Spleen (tissue), 11 donors: Measurements from ENCODE around the gene KCNK4. TPM values are rescaled to one million over a fixed set of nuclear protein-coding genes. Genes with fewer than 3 reads are reported as not detected.

Experiments used
- DNase-seq: peaks from one replicate; pipeline ENCODE4 v3.0.0-alpha.2; 2020
- H3K27ac ChIP-seq, 8 donors: fragments of 200-600 bp; sonication (generic) in 7 of 8; 1 replicate in 4 of 8; 2 replicates in 4 of 8; pipeline versions ENCODE4 v1.5.0 to v1.8.0; 2016 to 2021; ENCODE audit warnings: inconsistent platforms in 4 of 8, mild to moderate bottlenecking in 4 of 8, moderate library complexity in 1 of 8
- H3K27me3 ChIP-seq, 7 donors: fragments of 200-600 bp; sonication (generic) in 6 of 7; replicated peaks in 1 of 7; 1 replicate in 4 of 7; 2 replicates in 3 of 7; pipeline versions ENCODE4 v1.5.0 to v1.8.0; 2016 to 2021; ENCODE audit warnings: inconsistent platforms in 3 of 7, mild to moderate bottlenecking in 1 of 7
- H3K36me3 ChIP-seq, 6 donors: fragments of 200-600 bp; sonication (generic) in 5 of 6; 1 replicate in 4 of 6; 2 replicates in 2 of 6; pipeline versions ENCODE4 v1.5.0 to v1.8.0; 2016 to 2021; ENCODE audit warnings: inconsistent platforms in 2 of 6
- H3K4me1 ChIP-seq, 6 donors: fragments of 200-600 bp; sonication (generic) in 5 of 6; 1 replicate in 3 of 6; 2 replicates in 3 of 6; pipeline versions ENCODE4 v1.5.0 to v1.8.0; 2016 to 2021; ENCODE audit warnings: inconsistent platforms in 3 of 6
- H3K4me3 ChIP-seq, 8 donors: fragments of 200-600 bp; sonication (generic) in 7 of 8; 1 replicate in 4 of 8; 2 replicates in 4 of 8; pipeline versions ENCODE4 v1.5.0 to v1.8.0; 2016 to 2021; ENCODE audit warnings: inconsistent platforms in 4 of 8, mild to moderate bottlenecking in 4 of 8, moderate library complexity in 2 of 8
- H3K9me3 ChIP-seq, 8 donors: fragments of 200-600 bp; sonication (generic) in 7 of 8; 1 replicate in 4 of 8; 2 replicates in 4 of 8; pipeline versions ENCODE4 v1.5.0 to v1.8.0; 2016 to 2021; ENCODE audit warnings: inconsistent platforms in 4 of 8
- POLR2A ChIP-seq, 3 donors: fragments of 450-650 bp; IDR thresholded peaks; one replicate each; pipeline ENCODE4 v1.5.1; 2017; ENCODE audit warnings: antibody characterized with exemption in 3 of 3, mild to moderate bottlenecking in 1 of 3
- POLR2AphosphoS5 ChIP-seq, 3 donors: sonication (generic); formaldehyde crosslinking; IDR thresholded peaks; one replicate each; pipeline ENCODE4 v1.5.1; 2017; ENCODE audit warnings: antibody characterized with exemption in 3 of 3
- WGBS, 5 donors: extraction: QIAGEN DNeasy Blood & Tissue Kit in 3 of 5; methylation state at CpG; one replicate each; pipeline versions ENCODE4 v1.1.5 to v1.1.7; 2013 to 2018; 5-methylcytosine and 5-hydroxymethylcytosine counted together
- intact Hi-C: fragments of 100-400 bp; cut with DNase I; formaldehyde crosslinking; loops from one replicate; pipeline ENCODE4 v1.15.0; 2023; ENCODE audit warnings: low total_unique reads
- polyA plus RNA-seq, 3 donors: library from polyadenylated mRNA; stranded (reverse); fragments of 200-250 nt; gene quantifications; one replicate each; pipeline ENCODE4 v1.2.1, GENCODE V29; 2013
- total RNA-seq, 7 donors: library from RNA; depleted of rRNA in 3 of 7; stranded (reverse); fragments of >200 nt in 3 of 7; fragmentation: NEBNext Ultra II Directional in 4 of 7; extraction: Animal tissue kit (Norgen Biotek cat#: 25700) in 4 of 7; gene quantifications; one replicate each; pipeline versions ENCODE4 v1.1.0 to v1.2.1, GENCODE V29; 2016 to 2021
- TF ChIP-seq, protein P1 (sequence below), 11 experiments: fragments of 200-600 bp in 7 of 11; fragments of 450-650 bp in 4 of 11; sonication (generic) in 4 of 11; IDR thresholded peaks in 8 of 11; conservative IDR thresholded peaks in 3 of 11; 1 replicate in 7 of 11; 2 replicates in 4 of 11; pipeline versions ENCODE4 v1.4.0 to v1.8.0; 2016 to 2021; ENCODE audit warnings: antibody characterized with exemption in 11 of 11, inconsistent platforms in 4 of 11, mild to moderate bottlenecking in 1 of 11
- donor health status: healthy with polysubstance abuse.
- donor health status: DM: no; HTN: no; CAD: no; lungs with moderate emphysema.
- donor health status: DM: no; HTN: no; CAD: no.
- donor health status: Bipolar disorder and iron deficiency.
- donor health status: healthy.
- donor health status: DM: no; HTN: no; CAD: no.
- donor health status: DM: yes; HTN: yes; CAD: no.

KCNK4 gene
- total and polyA plus RNA-seq, 10 donors = 0.06 to 0.77 (median 0.35) TPM; not detected in 5

DNA sequence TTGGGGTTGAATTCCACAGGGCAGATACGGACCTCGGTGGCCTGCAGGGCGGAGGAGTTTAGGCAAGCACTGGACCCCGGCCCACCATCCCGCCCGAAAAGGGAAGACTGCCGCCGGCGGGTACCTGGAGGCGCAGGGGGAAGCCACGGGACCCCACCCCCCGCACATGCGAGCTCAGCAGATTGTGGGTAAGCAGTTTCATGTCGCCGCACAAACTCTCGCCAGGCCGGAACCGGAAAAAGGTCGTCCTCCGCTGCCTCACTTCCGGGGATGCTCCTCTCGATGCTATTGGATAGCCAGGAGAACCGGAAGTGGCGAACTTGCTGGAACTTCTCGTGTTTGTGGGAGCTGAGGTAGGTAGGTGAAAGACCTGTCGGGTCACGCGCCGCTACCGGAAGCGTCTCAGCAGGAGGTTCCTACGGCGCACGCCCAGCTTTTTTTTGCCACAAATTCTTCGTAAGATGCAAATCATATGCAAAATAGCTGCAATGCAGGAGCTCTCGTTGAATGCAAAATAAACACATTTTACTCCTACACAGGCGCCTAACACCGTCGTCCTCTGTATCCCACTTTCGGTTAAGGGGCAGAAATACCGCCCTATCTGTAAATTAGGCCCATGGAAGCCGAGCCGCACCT lies 26.3 kb downstream of the KCNK4 start, which contains the start of gene TRMT112:
Gene TRMT112 (minus strand): TSS at position 235 of the 636 bp plus-strand sequence. CDS start 33 bp downstream, at position 202.
- peak in 2 of 3 donors; percentile 14 to 45 for TF ChIP-seq POLR2A (IDR thresholded peaks at IDR 0.05)
- TF ChIP-seq, protein P1, sequence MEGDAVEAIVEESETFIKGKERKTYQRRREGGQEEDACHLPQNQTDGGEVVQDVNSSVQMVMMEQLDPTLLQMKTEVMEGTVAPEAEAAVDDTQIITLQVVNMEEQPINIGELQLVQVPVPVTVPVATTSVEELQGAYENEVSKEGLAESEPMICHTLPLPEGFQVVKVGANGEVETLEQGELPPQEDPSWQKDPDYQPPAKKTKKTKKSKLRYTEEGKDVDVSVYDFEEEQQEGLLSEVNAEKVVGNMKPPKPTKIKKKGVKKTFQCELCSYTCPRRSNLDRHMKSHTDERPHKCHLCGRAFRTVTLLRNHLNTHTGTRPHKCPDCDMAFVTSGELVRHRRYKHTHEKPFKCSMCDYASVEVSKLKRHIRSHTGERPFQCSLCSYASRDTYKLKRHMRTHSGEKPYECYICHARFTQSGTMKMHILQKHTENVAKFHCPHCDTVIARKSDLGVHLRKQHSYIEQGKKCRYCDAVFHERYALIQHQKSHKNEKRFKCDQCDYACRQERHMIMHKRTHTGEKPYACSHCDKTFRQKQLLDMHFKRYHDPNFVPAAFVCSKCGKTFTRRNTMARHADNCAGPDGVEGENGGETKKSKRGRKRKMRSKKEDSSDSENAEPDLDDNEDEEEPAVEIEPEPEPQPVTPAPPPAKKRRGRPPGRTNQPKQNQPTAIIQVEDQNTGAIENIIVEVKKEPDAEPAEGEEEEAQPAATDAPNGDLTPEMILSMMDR (IDR thresholded peaks at IDR 0.05 in 8 of 11, conservative IDR thresholded peaks at IDR 0.05 in 3 of 11) = no peak
- TF ChIP-seq POLR2AphosphoS5 (IDR thresholded peaks at IDR 0.05) = peak; percentile 94 to 98 (median 95)
- peak; percentile 96 for DNase-seq
- Histone ChIP-seq H3K27ac (peak within 1 kb of the TSS; percentile 93 to 100 (median 99)), H3K4me1 (peaks cover 4 to 69% (median 39%) of the 10 kb centered on the region in 6 donors), H3K36me3 (peaks cover 0 to 71% (median 39%) of the 10 kb centered on the region in 6 donors), H3K27me3 (no peaks in the 10 kb centered on the region), H3K4me3 (peak within 1 kb of the TSS; percentile 52 to 79 (median 74)), H3K9me3 (no peaks in the 10 kb centered on the region)
- intact Hi-C loops = no loop called here
- WGBS, 5 donors = 0% methylated on average over 38 to 43 of the region's 43 CpGs

DNA sequence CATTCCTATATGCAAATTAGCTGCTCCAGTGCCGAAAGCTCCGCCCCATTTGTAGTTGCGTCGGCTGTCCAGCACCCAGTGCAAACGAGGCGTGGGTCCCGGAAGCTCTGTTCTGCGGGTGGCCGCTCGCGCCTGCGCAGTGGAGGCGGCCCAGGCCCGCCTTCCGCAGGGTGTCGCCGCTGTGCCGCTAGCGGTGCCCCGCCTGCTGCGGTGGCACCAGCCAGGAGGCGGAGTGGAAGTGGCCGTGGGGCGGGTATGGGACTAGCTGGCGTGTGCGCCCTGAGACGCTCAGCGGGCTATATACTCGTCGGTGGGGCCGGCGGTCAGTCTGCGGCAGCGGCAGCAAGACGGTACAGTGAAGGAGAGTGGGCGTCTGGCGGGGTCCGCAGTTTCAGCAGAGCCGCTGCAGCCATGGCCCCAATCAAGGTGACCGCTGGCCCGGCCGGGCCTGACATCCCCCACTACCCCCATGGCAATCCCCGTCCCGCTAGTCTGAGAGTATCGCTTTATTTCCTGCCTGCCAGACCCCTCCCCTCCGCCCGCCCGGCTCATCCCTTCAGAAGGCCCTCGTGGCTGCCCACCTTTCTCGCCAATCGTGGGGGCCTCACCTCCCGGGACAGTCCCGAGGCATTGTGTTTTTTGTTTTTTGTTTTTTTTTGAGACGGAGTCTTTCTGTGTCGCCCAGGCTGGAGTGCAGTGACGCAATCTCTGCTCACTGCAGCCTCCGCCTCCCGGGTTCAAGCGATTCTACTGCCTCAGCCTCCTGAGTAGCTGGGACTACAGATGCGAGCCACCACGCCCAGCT lies 27.1 kb downstream of the KCNK4 start, which contains the start of gene PRDX5:
Gene PRDX5 (plus strand): TSS at position 161 of the 805 bp plus-strand sequence. CDS start 95 bp downstream, at position 256.
- Histone ChIP-seq H3K36me3 (peaks cover 0 to 71% (median 45%) of the 10 kb centered on the region in 6 donors), H3K9me3 (no peaks in the 10 kb centered on the region), H3K4me3 (peak within 1 kb of the TSS; percentile 52 to 79 (median 74)), H3K27me3 (no peaks in the 10 kb centered on the region), H3K27ac (peak within 1 kb of the TSS; percentile 93 to 100 (median 99)), H3K4me1 (peaks cover 4 to 62% (median 36%) of the 10 kb centered on the region in 6 donors)
- TF ChIP-seq POLR2A (IDR thresholded peaks at IDR 0.05) (peak in 2 of 3 donors; percentile 44 to 77), POLR2AphosphoS5 (IDR thresholded peaks at IDR 0.05) (peak; percentile 88 to 95 (median 93))
- TF ChIP-seq, protein P1 (IDR thresholded peaks at IDR 0.05 in 8 of 11, conservative IDR thresholded peaks at IDR 0.05 in 3 of 11) = peak; percentile 36 to 83 (median 72)
- peak; percentile 99 for DNase-seq
- intact Hi-C loops = no loop called here
- WGBS, 5 donors = 0% methylated on average over 26 to 61 of the region's 61 CpGs

DNA sequence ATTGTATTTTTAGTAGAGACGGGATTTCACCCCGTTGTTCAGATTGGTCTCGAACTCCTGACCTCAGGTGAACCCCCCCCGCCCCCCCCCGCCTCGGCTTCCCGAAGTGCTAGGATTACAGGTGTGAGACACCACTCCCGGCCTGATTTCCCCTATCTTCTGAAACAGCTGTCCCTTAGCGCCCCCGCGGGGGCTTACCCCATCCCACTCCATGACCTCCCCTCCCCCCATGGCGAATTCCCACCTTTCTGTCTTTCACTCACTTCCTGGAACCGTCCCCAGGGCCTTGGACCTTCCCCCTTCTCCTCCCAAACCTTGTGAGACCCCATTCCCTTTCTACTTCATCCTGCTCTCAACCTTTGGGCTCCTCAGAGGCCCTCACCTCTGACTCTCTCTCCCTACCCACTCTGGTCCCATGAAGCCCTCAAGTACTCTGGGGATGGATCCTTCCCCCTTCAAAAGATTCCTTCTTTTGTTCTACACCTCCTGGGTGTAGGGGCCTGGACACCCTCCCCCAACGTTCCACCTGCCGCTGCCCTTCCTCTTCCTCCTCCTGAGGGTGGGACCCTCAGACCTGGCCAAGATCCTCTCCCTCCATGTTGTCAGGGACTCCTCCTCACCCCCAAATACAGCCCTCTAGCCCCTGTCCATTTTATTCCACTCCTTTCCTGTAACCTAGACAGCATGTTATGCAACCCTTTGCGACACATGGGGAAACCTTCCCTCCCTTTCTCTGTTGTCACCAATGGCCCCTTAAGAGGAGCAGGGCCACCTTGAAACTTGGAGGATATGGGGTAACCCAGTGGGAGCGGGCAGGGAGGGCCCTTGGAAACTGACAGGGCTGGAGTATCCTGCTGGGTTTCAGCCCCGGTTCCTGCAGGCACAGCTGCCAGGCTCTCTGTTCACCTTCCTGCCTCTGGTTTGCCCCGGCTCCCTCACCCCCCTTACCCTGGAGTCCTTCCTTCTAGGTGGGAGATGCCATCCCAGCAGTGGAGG lies 28.0 kb downstream of the KCNK4 start:
- Histone ChIP-seq H3K27me3 (no peaks in the 10 kb centered on the region), H3K9me3 (no peaks in the 10 kb centered on the region), H3K36me3 (peaks cover 0 to 67% (median 40%) of the 10 kb centered on the region in 6 donors), H3K4me1 (peaks cover 4 to 62% (median 31%) of the 10 kb centered on the region in 6 donors), H3K4me3 (peak overlapping the region; percentile 52 to 79 (median 74)), H3K27ac (peak overlapping the region; percentile 93 to 100 (median 99))
- intact Hi-C loops = no loop called here
- no peak for TF ChIP-seq POLR2AphosphoS5 (IDR thresholded peaks at IDR 0.05)
- TF ChIP-seq, protein P1 (IDR thresholded peaks at IDR 0.05 in 8 of 11, conservative IDR thresholded peaks at IDR 0.05 in 3 of 11) = no peak
- no peak for TF ChIP-seq POLR2A (IDR thresholded peaks at IDR 0.05)
- no peak for DNase-seq
- WGBS, 5 donors = 12 to 26% (median 20%) methylated on average over 15 to 19 of the region's 19 CpGs
